Activated CD4-positive, alpha-beta T cell treated with anti-CD3 and anti-CD28 coated beads for 36 hours (primary cell): ENCODE data around the gene DNAJC4. TPM values are rescaled to one million over a fixed set of nuclear protein-coding genes. Genes with fewer than 3 reads are reported as not detected.

ENCODE experiments used
- ATAC-seq: fragments of 200-7000 bp; cut with Tn5 transposase; one replicate; pipeline ENCODE4 v1.10.0; 2021; ENCODE audit warnings: mild to moderate bottlenecking, moderate library complexity
- CTCF ChIA-PET: fragments of 350-600 bp; sonication (Branson Sonifier 250); formaldehyde crosslinking; loops from one replicate; lab custom pipeline; 2021; ENCODE audit warnings: antibody characterized with exemption; lab: Charles Lee
- POLR2A ChIA-PET: fragments of 350-600 bp; sonication (Branson Sonifier 250); formaldehyde crosslinking; loops from one replicate; lab custom pipeline; 2021; ENCODE audit warnings: antibody characterized with exemption, inconsistent platforms; lab: Charles Lee
- DNase-seq: peaks from one replicate; pipeline ENCODE4 v3.0.0-alpha.2; 2020
- H3K27ac Mint-ChIP-seq: one replicate; pipeline ENCODE4 v1.8.0; 2021; ENCODE audit warnings: mixed read lengths
- H3K27me3 Mint-ChIP-seq: one replicate; pipeline ENCODE4 v1.8.0; 2021; ENCODE audit warnings: mixed read lengths
- H3K36me3 Mint-ChIP-seq: one replicate; pipeline ENCODE4 v1.8.0; 2021; ENCODE audit warnings: low read depth, mixed read lengths
- H3K4me1 Mint-ChIP-seq: one replicate; pipeline ENCODE4 v1.8.0; 2021; ENCODE audit warnings: mixed read lengths
- H3K4me3 Mint-ChIP-seq: one replicate; pipeline ENCODE4 v1.8.0; 2021; ENCODE audit warnings: mild to moderate bottlenecking, moderate library complexity, mixed read lengths
- H3K9me3 Mint-ChIP-seq: one replicate; pipeline ENCODE4 v1.8.0; 2021; ENCODE audit warnings: low read depth, mixed read lengths
- intact Hi-C, 2 experiments: fragments of 100-400 bp; cut with DNase I in 1 of 2; cut with micrococcal nuclease in 1 of 2; formaldehyde crosslinking; loops; one replicate each; pipeline versions ENCODE4 v1.14.2 to v1.15.1; 2022 to 2024; cut with DNase I, micrococcal nuclease
- total RNA-seq, 2 experiments: library from RNA; stranded (reverse); gene quantifications; one replicate each; pipeline ENCODE4 v1.2.3, GENCODE V29; 2021

The DNAJC4 gene
- total RNA-seq, 2 experiments from 2014 or later = 21.9 to 23.1 TPM

DNA sequence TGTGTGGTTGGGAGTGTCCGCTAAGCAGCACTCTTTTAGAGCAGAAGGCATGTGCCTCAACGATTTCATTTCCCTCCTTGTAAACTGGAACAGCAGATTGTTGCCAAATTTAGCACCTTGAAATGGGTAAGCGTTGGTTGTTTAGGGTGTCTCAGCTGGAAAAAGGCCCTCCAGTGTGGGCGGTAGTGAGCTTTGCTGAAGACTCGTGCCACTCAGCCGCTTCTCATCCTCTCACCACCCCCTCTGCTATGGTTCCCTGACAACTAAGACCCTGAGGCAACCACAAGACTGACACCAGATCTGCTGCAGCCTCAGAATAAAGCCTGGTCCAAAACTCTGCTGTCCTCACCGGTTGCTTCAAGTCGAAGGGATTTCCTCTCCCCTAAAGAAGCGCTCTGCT is 33.7 kb upstream of the DNAJC4 start:
- CTCF ChIA-PET = interaction anchor here (0.9 to 7.1 kb wide), 2 partner anchors 9 to 40 kb away, joined by 4 to 40 read pairs; partner anchors contain the start of gene FERMT3
- H3K9me3 Mint-ChIP-seq = no peaks in the 10 kb centered on the region
- ATAC-seq = no peak
- POLR2A ChIA-PET = interaction anchor here (0.7 kb wide), 1 partner anchor 11 kb away, joined by 3 read pairs; no protein-coding TSS in a partner anchor
- H3K4me1 Mint-ChIP-seq = peaks cover 8% of the 10 kb centered on the region
- no peak overlapping the region for H3K4me3 Mint-ChIP-seq
- H3K27ac Mint-ChIP-seq = peak overlapping the region; percentile 67
- no peaks in the 10 kb centered on the region for H3K27me3 Mint-ChIP-seq
- intact Hi-C loops = no loop called here
- H3K36me3 Mint-ChIP-seq = peaks cover 73% of the 10 kb centered on the region
- DNase-seq = no peak

DNA sequence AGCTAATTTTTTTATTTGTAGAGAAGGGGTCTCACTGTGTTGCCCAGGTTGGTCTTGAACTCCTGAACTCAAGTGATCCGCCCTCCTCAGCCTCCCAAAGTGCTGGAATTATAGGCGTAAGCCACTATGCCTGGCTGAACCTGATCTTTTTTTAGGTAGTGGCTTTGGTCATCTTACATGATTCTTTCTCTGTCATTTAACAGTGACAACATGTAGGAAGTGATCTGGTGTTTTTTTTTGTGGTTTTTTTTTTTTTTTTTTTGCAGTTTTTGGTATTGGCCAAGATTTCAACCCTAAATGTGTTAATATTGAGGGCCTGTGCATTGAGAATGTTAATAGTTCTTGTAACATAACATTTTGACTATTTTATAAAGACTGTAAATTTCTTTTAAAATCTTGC is 31.8 kb upstream of the DNAJC4 start:
- intact Hi-C loops = no loop called here

DNA sequence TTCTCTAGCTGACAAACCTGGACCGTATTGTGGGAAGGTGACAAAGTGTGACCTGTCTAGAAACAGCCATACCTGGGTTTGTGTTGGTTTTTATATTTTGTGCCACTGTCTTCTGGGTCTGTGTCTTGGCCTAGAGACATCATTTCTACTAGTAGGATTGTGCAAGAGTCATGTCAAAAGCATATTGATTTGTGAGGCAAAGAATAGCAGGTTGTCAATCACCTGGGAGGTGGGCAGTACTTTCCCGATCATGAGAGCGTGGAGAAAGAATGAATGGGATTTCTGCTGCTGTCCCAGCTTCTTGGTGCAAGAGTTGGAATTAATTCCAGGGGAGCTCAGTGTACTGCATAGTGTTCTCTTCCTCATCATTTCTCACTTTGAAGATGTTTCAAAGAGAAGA is 28.8 kb upstream of the DNAJC4 start:
- intact Hi-C loops = no loop called here
- Mint-ChIP-seq H3K9me3 (no peaks in the 10 kb centered on the region), H3K36me3 (peaks cover 69% of the 10 kb centered on the region), H3K27me3 (no peaks in the 10 kb centered on the region), H3K4me3 (no peak overlapping the region), H3K27ac (peak overlapping the region; percentile 19), H3K4me1 (peaks cover 28% of the 10 kb centered on the region)
- DNase-seq = no peak
- POLR2A ChIA-PET = no interaction called here
- CTCF ChIA-PET = interaction anchor here (0.6 kb wide), 1 partner anchor 50 kb away, joined by 3 read pairs; no protein-coding TSS in a partner anchor
- ATAC-seq = no peak

More for the DNA sequence above, 31.8 kb upstream of the DNAJC4 start:
- ChIA-PET POLR2A (no interaction called here), CTCF (no interaction called here)
- H3K4me1 Mint-ChIP-seq = peaks cover 6% of the 10 kb centered on the region
- ATAC-seq (no peak), DNase-seq (no peak)
- no peaks in the 10 kb centered on the region for H3K9me3 Mint-ChIP-seq
- no peak overlapping the region for H3K4me3 Mint-ChIP-seq
- peaks cover 73% of the 10 kb centered on the region for H3K36me3 Mint-ChIP-seq
- H3K27ac Mint-ChIP-seq = no peak overlapping the region
- H3K27me3 Mint-ChIP-seq = no peaks in the 10 kb centered on the region

DNA sequence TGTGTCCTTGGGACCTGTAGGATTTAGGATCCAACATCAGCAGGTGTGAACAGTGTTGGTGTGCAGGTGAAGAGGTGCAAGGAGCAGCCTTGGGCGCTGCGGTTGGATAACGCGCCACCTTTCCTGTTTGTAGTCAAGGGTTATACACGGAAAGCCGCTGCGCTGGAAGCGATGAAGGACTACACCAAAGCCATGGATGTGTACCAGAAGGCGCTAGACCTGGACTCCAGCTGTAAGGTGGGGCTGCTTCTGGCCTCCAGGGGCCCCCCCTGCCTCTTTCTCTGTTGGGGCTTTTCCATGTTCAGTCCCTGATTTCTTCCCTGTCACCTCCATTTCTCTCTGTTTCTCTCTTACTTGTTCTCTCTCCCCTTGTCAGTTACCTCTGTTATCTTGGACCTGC is 27.4 kb upstream of the DNAJC4 start:
- POLR2A ChIA-PET = no interaction called here
- CTCF ChIA-PET = interaction anchor here (0.9 to 7.3 kb wide), 4 partner anchors 17 to 100 kb away, joined by 4 to 111 read pairs (median 22); partner anchors contain the start of genes CATSPERZ, ESRRA and STIP1
- no peak for ATAC-seq

DNA sequence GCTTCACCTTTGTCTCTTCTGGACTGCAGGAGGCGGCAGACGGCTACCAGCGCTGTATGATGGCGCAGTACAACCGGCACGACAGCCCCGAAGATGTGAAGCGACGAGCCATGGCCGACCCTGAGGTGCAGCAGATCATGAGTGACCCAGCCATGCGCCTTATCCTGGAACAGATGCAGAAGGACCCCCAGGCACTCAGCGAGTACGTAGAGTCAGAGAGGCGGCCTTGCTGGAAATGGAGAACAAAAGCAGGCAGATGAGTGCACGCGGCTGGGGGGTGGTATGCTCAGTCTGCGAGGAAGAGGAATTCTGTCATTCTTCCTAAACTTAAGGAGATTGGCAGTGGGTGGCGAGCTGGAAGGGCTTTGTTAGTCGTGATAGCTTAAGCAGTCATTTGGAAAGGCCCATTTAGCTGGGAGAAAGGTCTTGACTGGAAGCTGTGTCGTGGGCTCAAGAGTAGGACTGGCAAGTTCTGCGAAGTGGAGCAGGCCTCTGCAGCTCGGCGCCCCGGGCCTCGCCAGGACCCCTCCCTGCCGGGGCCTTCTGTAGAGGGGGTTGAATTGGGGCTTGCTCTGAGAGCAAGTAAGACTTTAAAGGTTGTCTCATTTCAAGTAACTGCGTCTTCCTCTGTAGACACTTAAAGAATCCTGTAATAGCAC is 26.8 kb upstream of the DNAJC4 start:
- Mint-ChIP-seq H3K4me1 (peaks cover 33% of the 10 kb centered on the region), H3K27me3 (no peaks in the 10 kb centered on the region), H3K9me3 (no peaks in the 10 kb centered on the region), H3K4me3 (no peak overlapping the region), H3K36me3 (peaks cover 76% of the 10 kb centered on the region), H3K27ac (no peak overlapping the region)
- POLR2A ChIA-PET = interaction anchor here (1.7 kb wide), 1 partner anchor 101 kb away, joined by 9 read pairs; no protein-coding TSS in a partner anchor
- DNase-seq = no peak
- CTCF ChIA-PET = interaction anchor here (0.9 to 7.3 kb wide), 9 partner anchors 14 to 114 kb away, joined by 3 to 111 read pairs (median 5); partner anchors contain the start of genes BAD, CATSPERZ, ESRRA and PRDX5
- intact Hi-C loops = loop anchor here (1.0 kb wide), 2 partner anchors 47 to 101 kb away; no protein-coding TSS in a partner anchor
- no peak for ATAC-seq

More for the DNA sequence above, 27.4 kb upstream of the DNAJC4 start:
- no peak for DNase-seq
- Mint-ChIP-seq H3K4me3 (no peak overlapping the region), H3K36me3 (peaks cover 72% of the 10 kb centered on the region), H3K4me1 (peaks cover 31% of the 10 kb centered on the region), H3K27me3 (no peaks in the 10 kb centered on the region), H3K27ac (no peak overlapping the region), H3K9me3 (no peaks in the 10 kb centered on the region)
- intact Hi-C loops = no loop called here

DNA sequence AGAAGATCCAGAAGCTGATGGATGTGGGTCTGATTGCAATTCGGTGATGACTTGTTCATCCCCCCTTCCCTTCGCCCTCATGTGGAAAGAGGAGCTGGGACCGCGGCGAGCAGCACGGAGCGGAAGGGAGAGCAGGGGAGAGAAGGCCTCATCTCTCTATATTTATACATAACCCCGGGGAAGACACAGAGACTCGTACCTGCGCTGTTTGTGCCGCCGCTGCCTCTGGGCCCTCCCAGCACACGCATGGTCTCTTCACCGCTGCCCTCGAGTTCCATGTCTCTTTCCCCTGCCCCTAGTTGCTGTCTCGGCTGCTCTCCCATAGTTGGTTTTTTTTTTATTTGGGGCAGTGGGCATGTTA is 26.3 kb upstream of the DNAJC4 start:
- intact Hi-C loops = loop anchor here (1.0 kb wide), 2 partner anchors 46 to 100 kb away; no protein-coding TSS in a partner anchor
- DNase-seq (no peak), ATAC-seq (no peak)
- H3K27ac Mint-ChIP-seq = peak overlapping the region; percentile 79
- peaks cover 78% of the 10 kb centered on the region for H3K36me3 Mint-ChIP-seq
- H3K9me3 Mint-ChIP-seq = no peaks in the 10 kb centered on the region
- ChIA-PET CTCF (interaction anchor here (0.7 to 7.3 kb wide), 26 partner anchors 10 to 658 kb away, joined by 3 to 111 read pairs (median 5); partner anchors contain the start of genes BAD, CATSPERZ, ESRRA and FKBP2), POLR2A (interaction anchor here (0.7 to 1.7 kb wide), 5 partner anchors 16 to 114 kb away, joined by 3 to 9 read pairs (median 4); partner anchors contain the start of genes PRDX5 and STIP1)
- no peaks in the 10 kb centered on the region for H3K27me3 Mint-ChIP-seq
- peaks cover 38% of the 10 kb centered on the region for H3K4me1 Mint-ChIP-seq
- no peak overlapping the region for H3K4me3 Mint-ChIP-seq

DNA sequence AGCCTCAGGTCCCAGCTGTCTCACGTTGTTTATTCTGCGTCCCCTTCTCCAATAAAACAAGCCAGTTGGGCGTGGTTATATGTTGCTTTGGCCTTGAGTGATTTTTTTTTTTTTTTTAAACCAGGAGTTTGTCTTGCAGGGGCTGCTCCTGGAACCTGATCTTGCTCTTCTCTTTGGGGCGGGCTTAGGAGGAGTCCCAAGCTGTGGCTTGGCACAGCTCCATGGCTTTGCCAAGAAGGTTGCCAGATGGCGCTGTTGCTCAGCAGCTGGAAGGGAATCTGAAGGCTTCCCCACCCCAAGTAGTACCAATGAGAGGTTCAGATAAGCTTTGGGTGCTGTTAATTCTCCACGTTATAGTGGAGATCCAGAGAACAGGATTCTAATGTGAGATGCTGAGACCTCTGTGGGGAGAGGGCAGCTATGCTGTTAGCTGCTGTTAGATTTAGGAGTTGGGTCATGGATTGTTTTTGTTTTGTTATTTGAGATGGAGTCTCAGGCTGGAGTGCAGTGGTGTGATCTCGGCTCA is 25.8 kb upstream of the DNAJC4 start:
- no peaks in the 10 kb centered on the region for H3K27me3 Mint-ChIP-seq
- peak overlapping the region; percentile 79 for H3K27ac Mint-ChIP-seq
- ChIA-PET POLR2A (interaction anchor here (0.7 to 1.7 kb wide), 9 partner anchors 17 to 1571 kb away, joined by 3 to 9 read pairs (median 5); partner anchors contain the start of genes FKBP2, PRDX5 and STIP1), CTCF (interaction anchor here (0.6 to 7.3 kb wide), 30 partner anchors 10 to 657 kb away, joined by 3 to 111 read pairs (median 4); partner anchors contain the start of genes BAD, CATSPERZ, ESRRA and FKBP2)
- peaks cover 81% of the 10 kb centered on the region for H3K36me3 Mint-ChIP-seq
- DNase-seq (peak; percentile 90), ATAC-seq (peak; percentile 30)
- no peaks in the 10 kb centered on the region for H3K9me3 Mint-ChIP-seq
- peak overlapping the region; percentile 33 for H3K4me3 Mint-ChIP-seq
- peaks cover 41% of the 10 kb centered on the region for H3K4me1 Mint-ChIP-seq
- intact Hi-C loops = loop anchor here (1.0 kb wide), 2 partner anchors 46 to 100 kb away; no protein-coding TSS in a partner anchor

DNA sequence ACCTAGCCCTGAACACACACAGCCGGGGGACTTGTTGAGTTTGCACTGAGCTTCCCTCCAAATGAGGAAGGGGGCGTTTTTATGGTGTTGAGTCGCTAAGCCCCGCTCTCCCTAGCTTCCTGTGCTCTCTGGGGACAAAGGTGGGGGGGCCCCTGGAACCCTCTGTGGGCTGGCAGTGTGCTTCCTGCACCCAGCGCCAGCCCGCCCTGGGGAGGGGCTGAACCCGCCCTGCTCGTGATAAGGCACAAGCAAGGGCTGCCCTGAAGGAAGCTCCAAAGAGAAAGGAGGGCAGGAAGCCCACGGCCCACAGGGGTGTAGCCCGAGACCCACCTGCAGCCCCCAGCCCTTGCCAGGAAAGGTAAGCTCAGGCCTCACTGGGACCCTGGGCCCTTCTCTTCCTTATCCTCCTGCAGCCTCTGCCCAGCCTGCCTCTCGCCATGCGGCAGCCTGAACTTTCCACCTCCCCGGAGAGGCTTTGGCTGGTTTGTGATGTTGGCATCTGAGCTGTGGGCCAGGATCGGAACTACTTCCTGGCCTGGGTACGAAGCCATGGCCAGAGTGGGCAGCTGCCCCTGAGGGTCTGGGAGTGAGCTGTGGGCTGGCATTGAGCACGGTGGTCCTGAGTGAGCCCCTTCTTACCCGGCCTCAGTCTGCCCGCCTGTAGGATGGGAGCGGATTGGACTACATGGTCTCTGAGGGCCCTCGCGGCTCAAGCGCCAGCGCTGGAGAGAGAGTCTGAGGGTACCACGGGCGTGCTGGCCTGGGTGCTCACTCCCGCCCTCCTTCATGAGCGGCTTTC is 23.7 kb upstream of the DNAJC4 start, which contains the start of gene FERMT3:
Gene FERMT3 (plus strand): TSS at position 265 of the 799 bp plus-strand sequence. CDS start 644 bp downstream, outside the sequence.
- Mint-ChIP-seq H3K27ac (peak within 1 kb of the TSS; percentile 99), H3K36me3 (peaks cover 79% of the 10 kb centered on the region), H3K4me1 (peaks cover 45% of the 10 kb centered on the region), H3K4me3 (peak within 1 kb of the TSS; percentile 90), H3K27me3 (no peaks in the 10 kb centered on the region), H3K9me3 (no peaks in the 10 kb centered on the region)
- POLR2A ChIA-PET = interaction anchor here (0.6 to 3.7 kb wide), 11 partner anchors 18 to 125 kb away, joined by 4 to 28 read pairs (median 7); partner anchors contain the start of genes FKBP2, NUDT22, PRDX5 and STIP1
- DNase-seq = peak; percentile 90
- peak; percentile 70 for ATAC-seq
- CTCF ChIA-PET = interaction anchor here (0.5 to 7.3 kb wide), 15 partner anchors 11 to 368 kb away, joined by 3 to 111 read pairs (median 5); partner anchors contain the start of genes CATSPERZ, ESRRA, MARK2 and NUDT22
- intact Hi-C loops = loop anchor here (1.0 to 5.0 kb wide), 13 partner anchors 19 to 232 kb away; partner anchors contain the start of genes ESRRA (in 2 of the 2), FKBP2 (in 2 of the 2), COX8A (in 1 of the 2) and DNAJC4 (in 1 of the 2)

DNA sequence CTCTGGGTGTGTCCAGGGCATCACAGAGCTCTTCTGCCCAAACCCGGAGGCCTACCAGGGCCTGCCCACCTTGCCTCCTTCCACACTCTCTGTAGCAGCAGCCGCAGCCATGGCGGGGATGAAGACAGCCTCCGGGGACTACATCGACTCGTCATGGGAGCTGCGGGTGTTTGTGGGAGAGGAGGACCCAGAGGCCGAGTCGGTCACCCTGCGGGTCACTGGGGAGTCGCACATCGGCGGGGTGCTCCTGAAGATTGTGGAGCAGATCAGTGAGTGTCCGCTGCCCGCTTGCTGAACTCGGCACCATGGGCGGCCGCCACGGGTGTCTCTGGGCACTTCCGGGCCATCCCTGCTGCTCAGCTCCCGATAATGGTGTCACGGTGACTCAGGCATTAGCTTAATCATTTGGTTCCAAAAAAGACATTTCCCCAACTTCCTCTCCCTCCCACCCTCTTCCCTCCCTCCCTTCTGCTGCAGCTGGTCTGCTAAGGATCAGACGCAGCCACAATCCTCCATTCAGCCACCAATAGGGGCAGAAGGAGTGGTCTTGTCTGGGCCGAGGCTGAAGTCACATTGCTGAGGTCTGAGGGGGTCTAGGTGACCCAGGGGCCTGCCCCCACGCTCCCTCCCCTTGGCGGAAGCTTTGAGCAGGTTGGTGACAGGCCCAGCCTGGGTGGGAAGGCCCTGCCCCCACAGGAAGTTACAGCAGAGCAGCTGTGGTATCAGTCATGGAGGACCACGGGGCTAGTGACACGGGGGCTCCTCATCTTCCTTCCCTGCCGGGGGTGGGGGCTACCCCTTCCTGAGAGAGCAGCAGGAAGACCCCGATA is 22.9 kb upstream of the DNAJC4 start:
- intact Hi-C loops = loop anchor here (1.0 to 5.0 kb wide), 12 partner anchors 18 to 135 kb away; partner anchors contain the start of genes FKBP2 (in 2 of the 2), DNAJC4 (in 1 of the 2), ESRRA (in 1 of the 2) and GPR137 (in 1 of the 2)
- H3K4me1 Mint-ChIP-seq = peaks cover 45% of the 10 kb centered on the region

More for the DNA sequence above, 22.9 kb upstream of the DNAJC4 start:
- ATAC-seq (peak; percentile 75), DNase-seq (peak; percentile 92)
- Mint-ChIP-seq H3K27me3 (no peaks in the 10 kb centered on the region), H3K9me3 (no peaks in the 10 kb centered on the region), H3K36me3 (peaks cover 80% of the 10 kb centered on the region), H3K27ac (peak overlapping the region; percentile 99), H3K4me3 (peak overlapping the region; percentile 90)
- CTCF ChIA-PET = interaction anchor here (0.6 to 7.3 kb wide), 16 partner anchors 10 to 369 kb away, joined by 3 to 111 read pairs (median 5); partner anchors contain the start of genes CATSPERZ, ESRRA, MARK2 and NUDT22
- POLR2A ChIA-PET = interaction anchor here (0.5 to 3.7 kb wide), 16 partner anchors 9 to 1637 kb away, joined by 3 to 28 read pairs (median 6); partner anchors contain the start of genes FKBP2, NUDT22, PRDX5 and STIP1
